Right lobe of liver (tissue), 6 donors: ENCODE data around the gene CHD9NB. TPM values are rescaled to one million over a fixed set of nuclear protein-coding genes. Genes with fewer than 3 reads are reported as not detected.
A peak's percentile ranks its signal among the peaks of the same experiment; 100 is the strongest.

Source experiments
- ATAC-seq, 4 donors: fragments of 200-7000 bp; cut with Tn5 transposase; one replicate each; pipeline ENCODE4 v1.9.1; 2020; ENCODE audit warnings: mild to moderate bottlenecking in 4 of 4, moderate library complexity in 4 of 4
- DNase-seq, 3 donors: peaks; one replicate each; pipeline ENCODE4 v3.0.0-alpha.2; 2020
- H3K27ac ChIP-seq, 3 donors: fragments of 200-600 bp; one replicate each; pipeline ENCODE4 v1.8.0; 2022
- H3K27me3 ChIP-seq, 2 donors: fragments of 200-600 bp; one replicate each; pipeline ENCODE4 v1.8.0; 2022
- H3K36me3 ChIP-seq, 4 donors: fragments of 200-600 bp; sonication (generic) in 1 of 4; one replicate each; pipeline versions ENCODE4 v1.5.1 to v1.8.0; 2017 to 2022; ENCODE audit warnings: control low read depth in 1 of 4
- H3K4me1 ChIP-seq, 4 donors: fragments of 200-600 bp; sonication (generic) in 1 of 4; one replicate each; pipeline versions ENCODE4 v1.5.1 to v1.8.0; 2017 to 2022; ENCODE audit warnings: control low read depth in 1 of 4
- H3K4me3 ChIP-seq, 3 donors: fragments of 200-600 bp; one replicate each; pipeline ENCODE4 v1.8.0; 2022
- H3K9me3 ChIP-seq, 4 donors: fragments of 200-600 bp; sonication (generic) in 1 of 4; one replicate each; pipeline versions ENCODE4 v1.5.1 to v1.8.0; 2017 to 2022; ENCODE audit warnings: control low read depth in 1 of 4
- CTCF ChIP-seq, 4 donors: fragments of 200-600 bp in 3 of 4; fragments of 450-650 bp in 1 of 4; IDR thresholded peaks; one replicate each; pipeline versions ENCODE4 v1.5.1 to v1.8.0; 2016 to 2022; ENCODE audit warnings: antibody characterized with exemption in 4 of 4, mild to moderate bottlenecking in 2 of 4
- POLR2A ChIP-seq: fragments of 450-650 bp; IDR thresholded peaks from one replicate; pipeline ENCODE4 v1.6.1; 2017; ENCODE audit warnings: antibody characterized with exemption, mild to moderate bottlenecking
- WGBS: methylation state at CpG from one replicate; pipeline ENCODE4 v1.1.6; 2018; ENCODE audit warnings: low coverage, low lambda C conversion rate; ENCODE audit not compliant: insufficient coverage; ENCODE audit errors: missing lambda C conversion rate; 5-methylcytosine and 5-hydroxymethylcytosine counted together
- intact Hi-C, 2 donors: fragments of 100-400 bp; cut with DNase I; formaldehyde crosslinking; loops; one replicate each; pipeline versions ENCODE4 v1.11.2 to v1.14.1; 2022
- total RNA-seq, 6 experiments: library from RNA; depleted of rRNA in 2 of 6; stranded (reverse); fragments of >200 nt in 2 of 6; fragmentation: NEBNext Ultra II Directional in 3 of 6; extraction: Animal tissue kit (Norgen Biotek cat#: 25700) in 3 of 6; gene quantifications; one replicate each; pipeline versions ENCODE4 v1.1.0 to v1.2.4, GENCODE V29; 2016 to 2023
- donor health status: DM: no; HTN: yes; CAD: no.
- donor health status: DM: no; HTN: no; CAD: no.
- donor health status: DM: no; HTN: no; CAD: no.
- donor health status: DM: no; HTN: yes; CAD: no.
- donor health status: DM: no; HTN: yes; CAD: no.

The CHD9NB gene
- total RNA-seq, 6 experiments from 2014 or later: 0.25 to 0.59 (median 0.39) TPM; not detected in 2

- intact Hi-C loops: no loop called here
- Histone ChIP-seq H3K9me3 (no peaks in the 10 kb centered on the region), H3K4me3 (no peak overlapping the region), H3K36me3 (no peaks in the 10 kb centered on the region), H3K27me3 (no peaks in the 10 kb centered on the region), H3K4me1 (peaks cover 0 to 76% (median 31%) of the 10 kb centered on the region in 4 donors), H3K27ac (peak overlapping the region; percentile 55 to 77 (median 65))
- TF ChIP-seq CTCF (IDR thresholded peaks at IDR 0.05) (no peak), POLR2A (no peak)
- peak; percentile 50 to 67 (median 65) for ATAC-seq
- 12% methylated on average over 4 of the region's 4 CpGs for WGBS
- DNase-seq: peak in 2 of 3 donors; percentile 63 to 90
These were observed 37.0 kb upstream of the CHD9NB start for GRCh38 chr16:53089434-53090285.

- TF ChIP-seq POLR2A (no peak), CTCF (IDR thresholded peaks at IDR 0.05) (no peak)
- no CpG with 5 or more reads among the region's 3 CpGs for WGBS
- ATAC-seq (no peak), DNase-seq (no peak)
- H3K27ac ChIP-seq: no peak overlapping the region
- H3K27me3 ChIP-seq: no peaks in the 10 kb centered on the region
- H3K36me3 ChIP-seq: no peaks in the 10 kb centered on the region
- no peaks in the 10 kb centered on the region for H3K9me3 ChIP-seq
- no peak overlapping the region for H3K4me3 ChIP-seq
- H3K4me1 ChIP-seq: peaks cover 0 to 78% (median 29%) of the 10 kb centered on the region in 4 donors
- intact Hi-C loops: no loop called here
These were observed 34.4 kb upstream of the CHD9NB start for GRCh38 chr16:53087101-53087500.

- no peak for ATAC-seq
- H3K27ac ChIP-seq: peak overlapping the region; percentile 54 to 59 (median 56)
- H3K27me3 ChIP-seq: no peaks in the 10 kb centered on the region
- no peak for DNase-seq
- peaks cover 0 to 77% (median 26%) of the 10 kb centered on the region in 4 donors for H3K4me1 ChIP-seq
- H3K36me3 ChIP-seq: no peaks in the 10 kb centered on the region
- whole genome bisulfite sequencing: 76% methylated on average over 4 of the region's 6 CpGs
- no peak overlapping the region for H3K4me3 ChIP-seq
- intact Hi-C loops: no loop called here
- TF ChIP-seq CTCF (IDR thresholded peaks at IDR 0.05): no peak
- TF ChIP-seq POLR2A: no peak
- H3K9me3 ChIP-seq: no peaks in the 10 kb centered on the region
These were observed 33.3 kb upstream of the CHD9NB start for GRCh38 chr16:53085931-53086421.

GRCh38 chr16:53085369-53085843 is 32.7 kb upstream of the CHD9NB start:
- Histone ChIP-seq H3K36me3 (no peaks in the 10 kb centered on the region), H3K4me3 (no peak overlapping the region), H3K27me3 (no peaks in the 10 kb centered on the region), H3K4me1 (peaks cover 0 to 81% (median 25%) of the 10 kb centered on the region in 4 donors), H3K9me3 (no peaks in the 10 kb centered on the region), H3K27ac (peak overlapping the region; percentile 54 to 59 (median 56))
- DNase-seq (peak in 1 of 3 donors; percentile 52), ATAC-seq (peak; percentile 25 to 52 (median 44))
- TF ChIP-seq CTCF (IDR thresholded peaks at IDR 0.05) (no peak), POLR2A (no peak)
- intact Hi-C loops: no loop called here
- 5% methylated on average over 4 of the region's 4 CpGs for whole genome bisulfite sequencing
